ENCODE measurements around the gene COL28A1.

Gene COL28A1

DNA sequence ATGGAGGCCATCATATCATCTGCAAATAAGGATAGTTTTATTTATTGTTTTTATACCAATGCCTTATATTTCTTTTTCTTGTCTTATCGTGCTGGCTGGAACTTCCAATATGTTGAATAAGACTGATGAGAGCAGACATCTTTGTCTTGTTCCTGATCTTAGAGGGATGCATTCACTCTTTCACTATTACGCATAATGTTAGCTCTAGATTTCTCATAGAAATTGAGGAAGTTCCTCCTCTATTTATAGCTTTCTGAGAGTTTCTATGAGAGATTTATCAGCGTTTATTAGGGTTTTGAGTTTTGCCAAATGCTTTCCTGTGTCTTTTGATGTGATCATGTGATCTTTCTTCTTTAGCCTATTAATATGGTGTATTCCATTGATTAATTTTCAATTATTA, 49.3 kb downstream of the COL28A1 start:
- Histone ChIP-seq H3K36me3 (ENCODE audit: control insufficient read depth in 2 of 2, insufficient read depth in 1 of 2, low read length in 2 of 2) (no peaks in the 10 kb centered on the region), H3K4me3 (ENCODE audit: low read depth, low read length) (no peak overlapping the region), H3K27ac (ENCODE audit: extremely low read depth, low read depth, low read length) (no peak overlapping the region), H3K4me1 (ENCODE audit: control insufficient read depth, insufficient read depth, low read length) (no peaks in the 10 kb centered on the region), H3K9me3 (ENCODE audit: control insufficient read depth, insufficient read depth, low read depth, low read length) (no peaks in the 10 kb centered on the region)
- ChIA-PET CTCF (no interaction called here), POLR2A (no interaction called here)
- TF ChIP-seq ZBTB49 (tag by site-specific recombination; IDR thresholded peaks at IDR 0.05; ENCODE audit: low read depth) (no peak), ZNF324 (tag by site-specific recombination; IDR thresholded peaks at IDR 0.05) (no peak), ZNF133 (tag by site-specific recombination; IDR thresholded peaks at IDR 0.05) (no peak), ZNF660 (tag by site-specific recombination; IDR thresholded peaks at IDR 0.05) (no peak), ZNF140 (tag by site-specific recombination; IDR thresholded peaks at IDR 0.05) (no peak), ZNF624 (tag by site-specific recombination; IDR thresholded peaks at IDR 0.05) (no peak), GLI2 (tag by site-specific recombination; IDR thresholded peaks at IDR 0.05; ENCODE audit: borderline replicate concordance, low read depth) (no peak), ZNF350 (tag by site-specific recombination; IDR thresholded peaks at IDR 0.05) (no peak), GLIS2 (tag by site-specific recombination; IDR thresholded peaks at IDR 0.05) (no peak), ZNF112 (tag by site-specific recombination; IDR thresholded peaks at IDR 0.05) (no peak), ZNF623 (tag by site-specific recombination; IDR thresholded peaks at IDR 0.05) (no peak), ATF2 (tag by site-specific recombination; IDR thresholded peaks at IDR 0.05; ENCODE audit: low read depth) (no peak), ZNF610 (tag by site-specific recombination; IDR thresholded peaks at IDR 0.05; ENCODE audit: borderline replicate concordance) (no peak), GFI1B (tag by site-specific recombination; IDR thresholded peaks at IDR 0.05) (no peak)

DNA sequence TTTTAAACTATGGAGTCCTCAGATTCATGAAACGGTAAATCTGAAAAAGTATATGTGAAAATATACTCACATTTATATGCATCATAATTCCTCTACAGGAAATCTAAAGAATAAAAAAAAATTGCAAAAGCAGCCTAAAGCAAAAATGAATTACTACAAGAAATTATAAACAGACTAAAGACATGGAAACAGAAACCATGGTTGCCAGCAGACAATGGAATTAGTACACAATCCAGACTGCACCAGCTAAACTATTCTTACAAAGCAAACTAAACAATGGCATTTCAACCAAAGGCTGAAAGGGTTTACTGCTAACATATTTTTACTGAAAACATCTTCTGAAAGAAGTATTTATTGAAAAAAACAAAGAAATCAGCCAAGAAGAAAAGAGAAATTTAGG, 51.6 kb downstream of the COL28A1 start:
- CTCF ChIA-PET, result no interaction called here
- Histone ChIP-seq H3K36me3 (ENCODE audit: control insufficient read depth in 2 of 2, insufficient read depth in 1 of 2, low read length in 2 of 2) (no peaks in the 10 kb centered on the region), H3K4me1 (ENCODE audit: control insufficient read depth, insufficient read depth, low read length) (no peaks in the 10 kb centered on the region), H3K27ac (ENCODE audit: extremely low read depth, low read depth, low read length) (no peak overlapping the region), H3K4me3 (ENCODE audit: low read depth, low read length) (no peak overlapping the region), H3K9me3 (ENCODE audit: control insufficient read depth, insufficient read depth, low read depth, low read length) (no peaks in the 10 kb centered on the region)
- POLR2A ChIA-PET, result no interaction called here
- TF ChIP-seq ZNF747 (tag by site-specific recombination; IDR thresholded peaks at IDR 0.05) (no peak), ZNF510 (tag by site-specific recombination; IDR thresholded peaks at IDR 0.05; ENCODE audit: insufficient replicate concordance) (no peak)

DNA sequence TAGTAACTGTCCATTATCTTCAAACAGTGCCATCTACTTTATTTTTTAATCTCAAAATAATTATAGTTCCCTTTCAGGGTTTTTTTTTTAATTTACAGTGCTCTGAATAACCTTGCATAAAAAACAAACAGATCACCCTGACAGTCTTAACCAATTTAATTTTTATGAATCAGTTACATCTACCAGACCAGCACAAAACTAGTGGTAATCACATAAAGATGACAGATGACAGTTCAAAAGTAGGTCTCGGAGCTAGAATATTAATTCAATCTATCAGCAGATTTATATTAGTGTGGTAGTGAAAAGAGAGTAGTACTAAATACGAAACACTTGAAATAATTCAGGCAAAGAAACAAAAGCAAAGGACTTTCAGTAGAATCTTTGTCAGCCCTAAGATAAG, 53.9 kb downstream of the COL28A1 start:
- ChIA-PET CTCF (no interaction called here), POLR2A (no interaction called here)
- Histone ChIP-seq H3K4me1 (ENCODE audit: control insufficient read depth, insufficient read depth, low read length) (no peaks in the 10 kb centered on the region), H3K9me3 (ENCODE audit: control insufficient read depth, insufficient read depth, low read depth, low read length) (no peaks in the 10 kb centered on the region), H3K27ac (ENCODE audit: extremely low read depth, low read depth, low read length) (no peak overlapping the region), H3K4me3 (ENCODE audit: low read depth, low read length) (no peak overlapping the region), H3K36me3 (ENCODE audit: control insufficient read depth in 2 of 2, insufficient read depth in 1 of 2, low read length in 2 of 2) (no peaks in the 10 kb centered on the region)
- TF ChIP-seq ZNF785 (tag by site-specific recombination; IDR thresholded peaks at IDR 0.05) (no peak), KLF1 (tag by site-specific recombination; IDR thresholded peaks at IDR 0.05) (no peak), TRIM28 (IDR thresholded peaks at IDR 0.05; ENCODE audit: borderline replicate concordance, low read length) (no peak), ZNF600 (tag by site-specific recombination; IDR thresholded peaks at IDR 0.05) (no peak), ZNF701 (tag by site-specific recombination; IDR thresholded peaks at IDR 0.05) (no peak)
- TF ChIP-seq, protein P1, sequence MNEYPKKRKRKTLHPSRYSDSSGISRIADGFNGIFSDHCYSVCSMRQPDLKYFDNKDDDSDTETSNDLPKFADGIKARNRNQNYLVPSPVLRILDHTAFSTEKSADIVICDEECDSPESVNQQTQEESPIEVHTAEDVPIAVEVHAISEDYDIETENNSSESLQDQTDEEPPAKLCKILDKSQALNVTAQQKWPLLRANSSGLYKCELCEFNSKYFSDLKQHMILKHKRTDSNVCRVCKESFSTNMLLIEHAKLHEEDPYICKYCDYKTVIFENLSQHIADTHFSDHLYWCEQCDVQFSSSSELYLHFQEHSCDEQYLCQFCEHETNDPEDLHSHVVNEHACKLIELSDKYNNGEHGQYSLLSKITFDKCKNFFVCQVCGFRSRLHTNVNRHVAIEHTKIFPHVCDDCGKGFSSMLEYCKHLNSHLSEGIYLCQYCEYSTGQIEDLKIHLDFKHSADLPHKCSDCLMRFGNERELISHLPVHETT (tag by site-specific recombination; IDR thresholded peaks at IDR 0.05), result no peak
- TF ChIP-seq, protein P2, sequence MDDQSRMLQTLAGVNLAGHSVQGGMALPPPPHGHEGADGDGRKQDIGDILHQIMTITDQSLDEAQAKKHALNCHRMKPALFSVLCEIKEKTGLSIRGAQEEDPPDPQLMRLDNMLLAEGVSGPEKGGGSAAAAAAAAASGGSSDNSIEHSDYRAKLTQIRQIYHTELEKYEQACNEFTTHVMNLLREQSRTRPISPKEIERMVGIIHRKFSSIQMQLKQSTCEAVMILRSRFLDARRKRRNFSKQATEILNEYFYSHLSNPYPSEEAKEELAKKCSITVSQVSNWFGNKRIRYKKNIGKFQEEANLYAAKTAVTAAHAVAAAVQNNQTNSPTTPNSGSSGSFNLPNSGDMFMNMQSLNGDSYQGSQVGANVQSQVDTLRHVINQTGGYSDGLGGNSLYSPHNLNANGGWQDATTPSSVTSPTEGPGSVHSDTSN (CRISPR knock-in tag; IDR thresholded peaks at IDR 0.05), result no peak
- TF ChIP-seq, protein P3, sequence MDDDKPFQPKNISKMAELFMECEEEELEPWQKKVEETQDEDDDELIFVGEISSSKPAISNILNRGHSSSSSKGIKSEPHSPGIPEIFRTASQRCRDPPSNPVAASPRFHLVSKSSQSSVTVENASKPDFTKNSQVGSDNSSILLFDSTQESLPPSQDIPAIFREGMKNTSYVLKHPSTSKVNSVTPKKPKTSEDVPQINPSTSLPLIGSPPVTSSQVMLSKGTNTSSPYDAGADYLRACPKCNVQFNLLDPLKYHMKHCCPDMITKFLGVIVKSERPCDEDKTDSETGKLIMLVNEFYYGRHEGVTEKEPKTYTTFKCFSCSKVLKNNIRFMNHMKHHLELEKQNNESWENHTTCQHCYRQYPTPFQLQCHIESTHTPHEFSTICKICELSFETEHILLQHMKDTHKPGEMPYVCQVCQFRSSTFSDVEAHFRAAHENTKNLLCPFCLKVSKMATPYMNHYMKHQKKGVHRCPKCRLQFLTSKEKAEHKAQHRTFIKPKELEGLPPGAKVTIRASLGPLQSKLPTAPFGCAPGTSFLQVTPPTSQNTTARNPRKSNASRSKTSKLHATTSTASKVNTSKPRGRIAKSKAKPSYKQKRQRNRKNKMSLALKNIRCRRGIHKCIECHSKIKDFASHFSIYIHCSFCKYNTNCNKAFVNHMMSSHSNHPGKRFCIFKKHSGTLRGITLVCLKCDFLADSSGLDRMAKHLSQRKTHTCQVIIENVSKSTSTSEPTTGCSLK (tag by site-specific recombination; IDR thresholded peaks at IDR 0.05), result no peak
